GM08714 (cell line): Measurements from ENCODE around the gene MICAL1.

Experiments used
- H3K4me3 ChIP-seq: fragments of 200-500 bp; sonication (Bioruptor generic); 2 replicates; pipeline ENCODE4 v1.5.1; 2014; ENCODE audit warnings: mild to moderate bottlenecking, low read length, inconsistent platforms
- ZNF274 ChIP-seq: IDR thresholded peaks from 2 replicates; pipeline ENCODE4 v1.6.1; 2012; ENCODE audit warnings: mild to moderate bottlenecking, low read depth, low read length

MICAL1 gene

DNA sequence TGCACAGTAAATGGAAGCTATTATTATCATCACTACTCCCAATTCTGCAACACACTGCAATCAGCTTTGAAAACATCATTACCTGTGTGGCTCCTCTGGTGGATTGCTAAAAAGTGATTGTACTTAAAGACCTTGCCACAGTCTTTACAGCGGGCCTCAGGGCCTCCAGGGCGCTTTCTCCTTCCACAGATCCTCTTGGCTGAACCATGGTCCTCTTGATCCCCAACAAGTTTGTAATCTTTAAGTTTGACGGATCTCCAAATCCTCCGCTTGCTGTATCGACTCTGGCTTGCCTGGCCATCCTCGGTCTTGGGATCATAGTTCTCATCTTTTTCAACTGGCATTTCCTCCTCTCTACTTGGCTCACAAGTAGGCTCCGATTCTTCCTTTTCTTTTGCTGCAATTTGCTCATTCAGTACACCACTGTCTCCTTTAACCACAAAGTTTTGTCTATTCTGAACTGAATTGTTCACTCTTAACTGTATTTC, 25.5 kb upstream of the MICAL1 start:
- peak overlapping the region; percentile 96; the same call in 1 of the 2 replicates for H3K4me3 ChIP-seq
- no peak for TF ChIP-seq ZNF274

GRCh38 chr6:109478841-109479624, 23.5 kb upstream of the MICAL1 start:
- TF ChIP-seq ZNF274: no peak
- H3K4me3 ChIP-seq: peak overlapping the region; percentile 64

- peak overlapping the region; percentile 64 for H3K4me3 ChIP-seq
- no peak for TF ChIP-seq ZNF274
Observed at GRCh38 chr6:109478222-109478805, 22.7 kb upstream of the MICAL1 start.

DNA sequence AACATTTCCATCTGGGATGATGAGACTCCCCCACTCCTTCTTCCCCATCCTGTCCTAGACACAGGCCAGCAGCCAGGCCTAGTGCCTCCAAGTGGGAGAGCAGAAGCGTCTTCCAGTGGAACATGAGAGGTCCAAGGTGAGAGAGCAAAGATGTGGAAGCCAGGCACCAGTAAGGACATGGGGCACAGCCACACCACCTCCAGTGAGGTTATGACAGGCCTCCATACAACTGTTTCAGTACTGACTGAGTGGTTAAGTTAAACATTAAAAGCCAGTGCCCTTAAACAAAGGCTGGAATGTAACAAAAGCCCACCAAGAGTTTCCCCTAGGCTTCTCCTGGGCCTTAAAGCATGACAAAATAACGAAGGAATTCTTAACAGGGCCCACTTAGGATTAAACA, 22.2 kb upstream of the MICAL1 start:
- H3K4me3 ChIP-seq: peak overlapping the region; percentile 17; the same call in 1 of the 2 replicates
- TF ChIP-seq ZNF274: no peak

DNA sequence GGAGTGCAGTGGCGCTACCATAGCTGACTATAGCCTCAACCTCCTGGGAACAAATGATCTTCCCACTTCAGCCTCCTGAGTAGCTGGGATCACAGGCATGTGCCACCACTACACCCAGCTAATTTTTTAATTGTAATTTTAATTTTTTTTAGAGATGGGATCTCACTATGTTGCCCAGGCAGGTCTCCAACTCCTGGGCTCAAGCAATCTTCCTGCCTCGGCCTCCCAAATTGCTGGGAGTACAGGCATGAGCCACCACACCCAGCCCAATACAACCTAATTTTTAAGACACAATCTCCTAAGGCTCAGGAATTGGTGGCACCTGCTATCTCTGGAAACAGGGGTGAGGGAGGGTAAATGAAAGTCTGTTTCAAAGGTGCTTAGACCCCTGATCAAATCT, 21.6 kb upstream of the MICAL1 start:
- H3K4me3 ChIP-seq: peak overlapping the region; percentile 17; the same call in 1 of the 2 replicates

DNA sequence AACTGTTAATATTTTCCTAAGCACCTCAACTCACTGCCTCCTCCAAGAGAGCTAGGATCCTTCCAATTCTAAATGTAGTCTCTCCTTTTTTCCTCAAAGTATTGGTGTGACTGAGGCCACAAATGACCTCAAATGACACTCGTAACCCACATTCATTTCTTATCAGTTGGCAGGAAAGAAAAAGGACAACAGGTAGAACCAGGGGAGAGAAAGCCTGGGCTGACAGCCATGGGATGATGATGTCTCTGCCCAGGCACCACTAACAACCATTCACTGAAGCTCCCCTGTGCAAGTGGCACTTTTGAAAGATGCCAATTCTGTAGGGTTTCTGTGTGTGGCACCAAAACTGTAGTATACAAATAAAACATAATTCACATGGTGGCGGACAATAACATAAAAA, 20.1 kb upstream of the MICAL1 start:
- TF ChIP-seq ZNF274: no peak

More for the DNA sequence above, 21.6 kb upstream of the MICAL1 start:
- TF ChIP-seq ZNF274: no peak

GRCh38 chr6:109474995-109475394, 19.4 kb upstream of the MICAL1 start:
- TF ChIP-seq ZNF274: no peak
- no peak overlapping the region for H3K4me3 ChIP-seq

More for the DNA sequence above, 20.1 kb upstream of the MICAL1 start:
- no peak overlapping the region for H3K4me3 ChIP-seq

GRCh38 chr6:109473120-109473519, 17.5 kb upstream of the MICAL1 start:
- TF ChIP-seq ZNF274: no peak
- H3K4me3 ChIP-seq: no peak overlapping the region

- no peak overlapping the region; the same call in 1 of the 2 replicates for H3K4me3 ChIP-seq
- TF ChIP-seq ZNF274: no peak
Observed at GRCh38 chr6:109472132-109472995, 16.8 kb upstream of the MICAL1 start.

DNA sequence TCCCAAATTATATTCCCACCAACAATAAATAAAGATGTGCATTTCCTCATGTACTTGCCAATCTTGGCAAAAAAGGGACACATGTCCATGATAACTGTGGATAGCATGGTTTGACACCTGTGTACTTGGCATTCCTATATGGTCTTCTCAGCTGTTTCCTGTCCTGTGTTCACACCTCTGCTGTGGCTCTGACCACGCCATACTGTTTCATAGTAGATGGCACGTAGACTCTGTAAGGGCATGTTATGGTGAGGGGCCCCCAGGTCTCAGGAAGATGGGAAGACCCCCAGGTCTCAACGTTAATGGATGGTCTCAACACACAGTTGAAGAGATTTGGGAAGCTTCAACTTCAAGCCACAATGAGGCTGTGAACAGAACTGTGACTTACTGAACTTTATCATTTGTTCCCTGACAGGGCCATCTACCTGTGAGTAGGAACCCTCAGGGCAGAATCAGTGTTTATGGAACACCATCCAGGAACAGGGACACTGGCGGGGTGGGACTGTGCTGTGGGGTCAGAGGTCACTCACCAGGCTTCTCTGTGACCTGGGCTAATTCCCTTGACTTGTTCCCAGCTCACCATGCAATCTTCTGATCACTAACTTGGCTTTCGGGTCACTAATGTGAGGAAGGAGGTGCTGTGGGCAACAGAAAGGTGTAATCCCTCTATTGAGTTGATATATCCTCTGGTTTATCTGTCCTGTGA, 15.7 kb upstream of the MICAL1 start:
- H3K4me3 ChIP-seq: no peak overlapping the region
- TF ChIP-seq ZNF274: no peak

- no peak for TF ChIP-seq ZNF274
- no peak overlapping the region for H3K4me3 ChIP-seq
Observed at GRCh38 chr6:109469591-109470189, 14.1 kb upstream of the MICAL1 start.

DNA sequence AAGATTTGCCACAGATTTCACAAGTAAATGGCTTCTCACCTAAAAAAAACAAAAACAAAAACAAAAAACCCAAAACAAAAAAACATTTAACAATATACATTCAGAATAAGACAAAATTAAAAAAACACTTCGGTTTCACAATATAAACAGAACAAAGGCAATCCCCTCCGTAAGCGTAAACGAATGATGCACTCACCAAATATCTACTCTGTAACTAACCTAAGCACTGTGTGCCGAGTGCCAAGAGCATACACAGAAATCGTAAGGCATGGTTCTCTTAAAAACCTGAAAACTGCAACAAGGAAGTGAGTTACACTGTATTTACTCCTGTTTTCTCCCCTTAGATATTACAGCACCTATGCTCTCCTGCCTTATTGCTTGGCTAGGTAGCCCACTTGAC, 12.1 kb upstream of the MICAL1 start:
- no peak overlapping the region for H3K4me3 ChIP-seq
- TF ChIP-seq ZNF274: no peak

DNA sequence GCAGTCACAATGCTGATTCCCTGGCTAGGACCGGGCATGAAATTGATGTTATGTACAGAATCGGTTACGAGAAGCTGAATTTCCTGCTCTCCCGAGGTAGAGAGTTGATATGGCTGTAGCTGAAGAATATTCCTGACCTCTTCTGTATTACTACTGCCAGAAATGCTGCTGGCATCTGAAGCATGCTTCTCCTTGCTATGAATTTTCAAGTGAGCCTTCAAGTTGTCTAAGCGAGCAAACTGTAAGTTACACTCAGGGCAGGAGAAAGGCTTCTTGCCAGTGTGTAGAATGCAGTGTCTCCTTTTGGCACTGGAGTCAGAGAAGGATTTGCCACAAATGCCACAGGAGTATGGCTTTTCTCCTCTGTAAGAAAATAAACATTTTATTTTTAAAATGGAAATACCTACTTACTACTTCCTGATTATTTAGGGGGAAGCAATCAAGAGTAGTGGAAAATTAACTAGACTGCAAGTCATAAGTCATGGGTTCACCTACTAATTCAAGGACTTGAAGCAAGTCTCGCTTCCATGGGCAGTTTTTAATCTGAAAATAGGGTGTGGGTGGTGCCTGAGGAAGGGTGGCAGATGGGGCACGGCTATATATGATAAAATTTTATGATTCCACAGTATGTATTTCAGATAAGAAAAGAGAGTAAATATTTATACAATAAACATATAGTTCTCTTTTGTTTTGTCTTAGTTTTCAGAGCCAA, 10.8 kb upstream of the MICAL1 start:
- no peak for TF ChIP-seq ZNF274
- no peak overlapping the region for H3K4me3 ChIP-seq

DNA sequence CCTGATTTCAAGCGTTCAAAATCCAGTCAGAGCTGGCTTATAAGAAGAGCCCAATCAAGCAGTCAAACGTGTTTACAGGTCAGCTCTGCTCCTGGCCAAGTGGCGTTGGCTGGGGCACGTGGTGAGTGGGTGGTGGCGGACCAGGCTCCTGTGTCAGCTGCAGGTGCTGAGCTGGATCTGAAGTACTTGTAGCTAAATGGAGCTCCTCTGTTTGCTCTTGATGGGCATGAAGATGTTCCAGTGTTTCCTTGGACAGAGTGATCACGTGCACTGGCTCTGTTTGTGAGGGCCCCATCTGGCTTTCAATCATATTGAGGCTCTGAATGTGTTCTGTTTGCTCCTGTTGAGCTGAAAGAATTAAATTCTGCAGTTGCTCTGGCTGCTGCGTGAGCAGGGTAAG, 10.2 kb upstream of the MICAL1 start:
- H3K4me3 ChIP-seq: no peak overlapping the region
- no peak for TF ChIP-seq ZNF274
